Measurements from ENCODE around the gene ARHGEF4.

Gene ARHGEF4

DNA sequence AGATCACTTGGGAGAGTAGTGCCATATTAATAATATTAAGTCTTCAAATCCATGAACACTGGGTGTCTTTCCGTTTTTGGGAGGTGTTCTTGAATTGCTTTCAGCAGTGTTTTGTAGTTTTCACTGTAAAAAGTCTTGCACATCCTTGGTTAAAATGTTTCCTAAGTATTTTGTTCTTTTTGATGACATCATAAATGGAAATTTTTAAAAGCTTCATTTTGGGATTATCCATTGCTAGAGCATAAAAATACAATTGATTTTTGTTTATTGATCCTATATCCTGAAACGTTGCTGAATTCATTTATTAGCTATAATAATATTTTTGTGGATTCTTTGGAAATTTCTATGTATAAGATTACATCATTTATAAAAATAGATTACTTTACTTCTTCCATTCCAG is 96.8 kb downstream of the ARHGEF4 start:
- no peak overlapping the region for H3K4me3 ChIP-seq (ENCODE audit: control insufficient read depth, low read depth, low read length)
- TF ChIP-seq, protein P1, sequence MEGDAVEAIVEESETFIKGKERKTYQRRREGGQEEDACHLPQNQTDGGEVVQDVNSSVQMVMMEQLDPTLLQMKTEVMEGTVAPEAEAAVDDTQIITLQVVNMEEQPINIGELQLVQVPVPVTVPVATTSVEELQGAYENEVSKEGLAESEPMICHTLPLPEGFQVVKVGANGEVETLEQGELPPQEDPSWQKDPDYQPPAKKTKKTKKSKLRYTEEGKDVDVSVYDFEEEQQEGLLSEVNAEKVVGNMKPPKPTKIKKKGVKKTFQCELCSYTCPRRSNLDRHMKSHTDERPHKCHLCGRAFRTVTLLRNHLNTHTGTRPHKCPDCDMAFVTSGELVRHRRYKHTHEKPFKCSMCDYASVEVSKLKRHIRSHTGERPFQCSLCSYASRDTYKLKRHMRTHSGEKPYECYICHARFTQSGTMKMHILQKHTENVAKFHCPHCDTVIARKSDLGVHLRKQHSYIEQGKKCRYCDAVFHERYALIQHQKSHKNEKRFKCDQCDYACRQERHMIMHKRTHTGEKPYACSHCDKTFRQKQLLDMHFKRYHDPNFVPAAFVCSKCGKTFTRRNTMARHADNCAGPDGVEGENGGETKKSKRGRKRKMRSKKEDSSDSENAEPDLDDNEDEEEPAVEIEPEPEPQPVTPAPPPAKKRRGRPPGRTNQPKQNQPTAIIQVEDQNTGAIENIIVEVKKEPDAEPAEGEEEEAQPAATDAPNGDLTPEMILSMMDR (IDR thresholded peaks at IDR 0.05; ENCODE audit: control insufficient read depth, insufficient read depth, low read depth, low read length, missing control alignments): no peak
- no peak for DNase-seq (ENCODE audit: low read depth)

DNA sequence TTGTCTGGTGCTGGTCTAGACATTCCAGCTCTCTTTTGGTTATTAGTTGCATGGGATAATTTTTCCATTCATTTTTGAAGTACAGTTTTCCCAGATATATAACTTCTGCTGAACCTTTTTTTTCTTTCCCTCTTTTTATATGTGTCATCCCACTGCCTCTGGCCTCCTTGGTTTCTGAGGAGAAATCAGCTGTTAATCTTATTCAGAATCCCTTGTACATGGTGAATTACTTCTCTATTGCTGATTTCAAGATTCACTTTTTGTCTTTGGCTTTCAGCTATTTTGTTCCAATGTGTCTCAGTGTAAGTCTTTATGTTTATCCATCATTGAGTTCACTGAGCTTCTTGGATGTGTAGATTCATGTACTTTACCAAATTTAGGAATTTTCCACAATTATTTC is 99.7 kb downstream of the ARHGEF4 start:
- TF ChIP-seq, protein P1 (IDR thresholded peaks at IDR 0.05; ENCODE audit: control insufficient read depth, insufficient read depth, low read depth, low read length, missing control alignments): no peak
- DNase-seq (ENCODE audit: low read depth): no peak
- H3K4me3 ChIP-seq (ENCODE audit: control insufficient read depth, low read depth, low read length): no peak overlapping the region

DNA sequence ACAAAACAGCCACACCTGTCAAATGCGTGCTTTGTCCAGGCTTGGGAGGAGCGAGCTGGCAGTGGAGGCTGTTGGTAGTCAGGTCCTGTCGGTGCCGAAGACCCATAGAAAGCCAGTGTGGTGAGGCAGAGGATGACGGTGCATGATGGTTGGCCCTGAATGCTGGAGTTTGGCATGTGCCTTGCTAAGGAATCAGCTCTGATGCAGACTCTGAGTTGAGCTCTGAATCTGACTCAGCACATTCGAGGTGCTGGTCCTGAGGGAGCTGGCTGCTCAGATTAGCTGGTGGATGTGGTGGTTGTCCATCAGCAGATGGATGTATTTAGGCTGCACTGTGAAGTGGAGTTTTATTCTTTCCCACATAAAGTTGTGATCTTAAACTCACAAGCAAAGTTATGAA is 111.3 kb downstream of the ARHGEF4 start:
- TF ChIP-seq, protein P1 (IDR thresholded peaks at IDR 0.05; ENCODE audit: control insufficient read depth, insufficient read depth, low read depth, low read length, missing control alignments): no peak
- no peak overlapping the region for H3K4me3 ChIP-seq (ENCODE audit: control insufficient read depth, low read depth, low read length)
- DNase-seq (ENCODE audit: low read depth): no peak

DNA sequence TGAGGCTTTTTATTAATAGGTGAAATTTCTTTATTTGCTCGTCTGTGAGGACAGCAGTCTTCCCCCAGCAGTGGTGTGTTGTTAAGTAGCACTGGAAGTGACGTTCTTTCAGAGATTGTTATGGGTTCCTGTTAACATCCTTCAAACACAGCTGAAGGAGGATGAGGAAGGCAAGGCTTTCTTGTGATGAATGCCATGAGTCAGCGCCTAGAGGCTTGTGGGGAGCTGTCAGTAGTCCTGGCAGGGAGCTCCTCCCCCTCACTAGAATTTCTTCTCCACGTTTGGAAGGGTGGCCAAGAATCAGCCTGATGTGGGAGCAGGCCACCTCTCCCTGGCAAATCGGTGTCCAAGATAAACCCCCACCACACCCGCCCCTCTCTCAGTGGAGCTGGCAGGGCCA is 113.2 kb downstream of the ARHGEF4 start:
- TF ChIP-seq, protein P1 (IDR thresholded peaks at IDR 0.05; ENCODE audit: control insufficient read depth, insufficient read depth, low read depth, low read length, missing control alignments): no peak
- DNase-seq (ENCODE audit: low read depth): no peak
- no peak overlapping the region for H3K4me3 ChIP-seq (ENCODE audit: control insufficient read depth, low read depth, low read length)

DNA sequence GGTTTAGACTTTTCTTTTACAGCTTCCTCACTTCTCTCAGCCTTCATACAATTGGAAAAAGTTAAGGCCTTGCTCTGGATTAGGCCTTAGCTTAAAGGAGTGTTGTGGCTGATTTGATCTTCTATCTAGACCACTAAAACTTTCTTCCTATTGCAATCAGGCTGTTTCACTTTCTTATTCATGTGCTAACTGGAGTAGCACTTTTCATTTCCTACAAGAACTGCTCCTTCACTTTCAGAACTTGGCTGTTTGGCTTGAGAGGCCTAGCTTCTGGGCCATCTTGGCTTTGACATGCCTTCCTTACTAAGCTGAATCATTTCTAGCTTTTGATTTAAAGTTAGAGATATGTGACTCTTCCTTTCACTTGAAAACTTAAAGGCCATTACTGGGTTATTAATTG is 114.3 kb downstream of the ARHGEF4 start:
- TF ChIP-seq, protein P1 (IDR thresholded peaks at IDR 0.05; ENCODE audit: control insufficient read depth, insufficient read depth, low read depth, low read length, missing control alignments): no peak
- no peak for DNase-seq (ENCODE audit: low read depth)
- H3K4me3 ChIP-seq (ENCODE audit: control insufficient read depth, low read depth, low read length): no peak overlapping the region

DNA sequence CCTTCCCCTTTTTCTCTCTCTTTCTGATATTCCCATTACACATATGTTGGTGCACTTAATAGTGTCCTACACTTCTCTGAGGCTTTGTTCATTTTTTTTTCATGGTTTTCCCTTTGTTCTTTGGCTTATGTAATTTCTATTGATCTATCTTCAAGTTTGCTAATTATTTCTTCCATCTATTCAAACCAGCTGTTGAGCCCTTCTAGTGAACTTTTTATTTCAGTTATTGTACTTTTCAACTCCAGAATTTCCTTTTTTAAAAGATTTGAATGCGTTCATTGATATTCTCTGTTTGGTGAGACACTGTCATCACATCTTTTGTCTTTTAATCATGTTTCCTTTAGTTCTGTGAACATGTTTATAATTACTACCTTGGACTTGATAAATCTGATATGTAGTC is 118.2 kb downstream of the ARHGEF4 start:
- H3K4me3 ChIP-seq (ENCODE audit: control insufficient read depth, low read depth, low read length): no peak overlapping the region
- TF ChIP-seq, protein P1 (IDR thresholded peaks at IDR 0.05; ENCODE audit: control insufficient read depth, insufficient read depth, low read depth, low read length, missing control alignments): no peak
- DNase-seq (ENCODE audit: low read depth): no peak

DNA sequence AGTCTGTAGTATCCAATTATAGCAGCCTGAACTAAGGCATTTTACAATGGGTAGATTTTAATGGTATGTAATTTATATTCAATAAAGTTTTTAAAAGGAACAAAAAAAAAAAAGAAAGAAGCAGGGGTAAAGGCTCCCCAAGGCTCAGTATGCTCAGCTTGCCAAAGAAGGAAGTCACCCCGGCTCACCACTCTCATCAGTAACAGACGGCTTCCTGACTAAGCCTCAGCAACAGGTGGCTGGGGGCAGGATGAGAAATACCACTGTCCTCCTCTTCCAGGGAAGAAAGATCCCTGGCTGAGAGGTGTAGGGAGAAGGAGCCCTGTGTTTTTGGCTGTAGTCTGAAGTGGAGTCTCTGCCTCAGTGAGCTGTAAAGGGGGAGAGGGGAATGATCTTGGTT is 121.2 kb downstream of the ARHGEF4 start:
- DNase-seq (ENCODE audit: low read depth): no peak
- TF ChIP-seq, protein P1 (IDR thresholded peaks at IDR 0.05; ENCODE audit: control insufficient read depth, insufficient read depth, low read depth, low read length, missing control alignments): no peak

More for the DNA sequence above, 121.2 kb downstream of the ARHGEF4 start:
- H3K4me3 ChIP-seq (ENCODE audit: control insufficient read depth, low read depth, low read length): no peak overlapping the region
